Effector CD8-positive, alpha-beta T cell (primary cell): ENCODE results near the gene CERS2.
A peak's percentile ranks its signal among the peaks of the same experiment; 100 is the strongest.
"Not testable (repeated sequence)": the region's sequence is repeated elsewhere in the genome, so short reads cannot be mapped to it uniquely, and the experiment has no call there.

Source experiments
- DNase-seq: peaks from one replicate; lab custom pipeline; 2025; lab: John Stamatoyannopoulos, UW

Gene CERS2

DNA sequence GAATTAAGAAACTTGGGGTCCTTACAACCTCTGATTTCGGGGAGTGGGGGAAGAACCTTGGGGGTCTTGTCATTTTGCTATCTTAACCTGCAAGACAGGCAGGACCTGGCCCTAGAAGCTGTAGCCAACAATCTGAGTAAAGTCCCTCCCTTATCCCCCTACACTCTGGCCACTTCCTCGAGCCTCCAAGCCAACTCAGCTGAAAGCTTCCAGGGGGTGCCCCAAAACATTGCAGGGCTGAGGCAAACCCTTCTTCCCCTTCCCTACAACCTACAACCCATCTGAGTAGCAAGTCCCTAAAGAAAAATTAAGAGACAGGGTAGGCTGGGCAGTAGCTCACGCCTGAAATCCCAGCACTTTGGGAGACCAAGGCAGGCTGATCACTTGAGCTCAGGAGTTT is 5.0 kb downstream of the CERS2 start:
- DNase-seq, result no peak

DNA sequence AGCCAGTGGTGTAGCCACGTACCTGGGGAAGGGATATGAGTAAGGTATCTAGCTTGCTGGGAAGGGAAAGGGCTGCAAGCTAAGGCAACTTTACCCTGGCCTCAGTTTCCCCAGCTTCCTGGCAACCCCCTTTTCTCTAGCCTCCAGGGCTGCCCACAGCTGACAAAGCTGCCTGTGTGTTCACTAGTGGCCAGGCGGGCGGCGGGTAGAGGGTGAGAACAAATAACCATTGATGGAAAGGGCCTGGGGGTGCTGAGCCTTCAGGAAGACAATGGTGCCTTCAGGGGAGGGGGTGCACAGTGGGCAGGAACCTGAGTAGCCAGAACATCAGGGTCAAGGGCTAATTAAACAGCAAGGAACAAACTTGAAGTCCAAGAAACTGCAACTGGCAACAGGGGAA is 6.1 kb downstream of the CERS2 start:
- DNase-seq, result no peak

GRCh38 chr1:150967936-150968335 is 6.7 kb downstream of the CERS2 start:
- no peak for DNase-seq

DNA sequence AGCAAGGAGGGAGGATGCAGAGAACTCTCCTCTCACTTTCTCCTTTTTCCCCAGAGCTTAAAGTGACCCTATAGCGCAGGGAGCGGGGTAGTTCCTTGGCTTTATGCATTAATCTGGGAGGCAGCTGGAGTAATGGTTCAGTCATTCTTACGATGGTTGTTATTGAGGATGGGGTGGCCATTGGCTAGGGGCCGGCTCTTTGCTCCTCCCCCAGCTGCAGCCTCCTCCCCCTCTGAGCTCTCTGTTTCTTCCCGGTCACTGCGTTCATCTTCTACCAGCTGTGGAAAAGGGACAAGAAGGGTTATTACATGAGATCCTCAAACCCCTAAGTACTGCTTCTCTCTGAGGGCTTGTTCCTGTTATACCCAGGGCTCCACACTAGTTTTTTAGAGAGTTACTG is 8.6 kb downstream of the CERS2 start:
- DNase-seq, result no peak

- DNase-seq, result no peak
Measured at GRCh38 chr1:150965605-150966004, 9.0 kb downstream of the CERS2 start.

GRCh38 chr1:150964164-150964489 is 10.5 kb downstream of the CERS2 start:
- no peak for DNase-seq

DNA sequence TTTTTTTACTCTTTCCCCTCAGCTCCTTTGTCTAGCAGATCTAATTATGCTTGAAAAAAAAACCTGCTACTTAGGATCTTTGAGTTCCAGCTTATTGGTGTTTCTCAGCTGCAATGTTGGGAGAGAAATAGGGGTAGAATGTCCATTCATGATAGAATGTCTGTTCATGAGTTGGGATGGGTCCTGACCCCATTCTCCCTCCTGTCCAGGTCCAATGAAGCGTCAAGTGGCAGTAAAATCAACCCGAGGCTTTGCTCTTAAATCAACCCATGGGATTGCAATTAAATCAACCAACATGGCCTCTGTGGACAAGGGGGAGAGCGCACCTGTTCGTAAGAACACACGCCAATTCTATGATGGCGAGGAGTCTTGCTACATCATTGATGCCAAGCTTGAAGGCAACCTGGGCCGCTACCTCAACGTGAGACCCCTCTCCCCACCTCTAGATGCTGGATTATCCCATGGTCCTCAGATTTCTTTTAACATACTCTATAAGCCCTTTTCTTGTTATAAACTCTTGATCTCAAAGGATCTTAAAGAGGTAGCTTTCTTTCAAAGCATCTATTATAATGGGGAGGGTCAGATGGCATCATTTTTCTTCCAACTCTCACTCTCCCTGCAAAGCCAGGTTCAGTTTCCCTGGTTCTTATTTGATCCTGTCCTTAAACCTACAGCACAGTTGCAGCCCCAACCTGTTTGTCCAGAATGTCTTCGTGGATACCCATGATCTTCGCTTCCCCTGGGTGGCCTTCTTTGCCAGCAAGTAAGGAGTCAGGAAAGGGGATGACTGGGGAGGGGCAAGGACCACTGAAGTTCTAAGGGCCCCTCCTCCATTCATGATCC is 11.1 kb downstream of the CERS2 start:
- no peak for DNase-seq

DNA sequence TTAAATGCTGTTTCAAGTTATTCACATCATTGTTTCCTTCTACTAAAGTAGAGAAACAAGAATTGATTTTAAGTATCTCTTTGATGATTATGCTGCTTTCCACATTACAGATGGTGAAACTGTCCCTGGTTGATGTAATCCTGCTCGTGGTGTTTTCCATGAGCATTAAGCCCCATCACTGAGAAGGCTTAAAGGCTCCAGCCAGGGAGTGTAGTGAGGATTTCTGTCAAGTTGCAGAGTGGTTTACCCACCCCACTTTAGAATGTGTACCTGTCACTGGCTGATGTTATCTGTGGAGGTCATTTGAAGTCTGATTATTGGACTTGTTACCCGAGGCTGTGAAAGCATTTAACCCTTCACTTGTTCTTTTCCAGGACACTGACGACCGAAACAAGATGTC is 12.9 kb downstream of the CERS2 start:
- no peak for DNase-seq

DNA sequence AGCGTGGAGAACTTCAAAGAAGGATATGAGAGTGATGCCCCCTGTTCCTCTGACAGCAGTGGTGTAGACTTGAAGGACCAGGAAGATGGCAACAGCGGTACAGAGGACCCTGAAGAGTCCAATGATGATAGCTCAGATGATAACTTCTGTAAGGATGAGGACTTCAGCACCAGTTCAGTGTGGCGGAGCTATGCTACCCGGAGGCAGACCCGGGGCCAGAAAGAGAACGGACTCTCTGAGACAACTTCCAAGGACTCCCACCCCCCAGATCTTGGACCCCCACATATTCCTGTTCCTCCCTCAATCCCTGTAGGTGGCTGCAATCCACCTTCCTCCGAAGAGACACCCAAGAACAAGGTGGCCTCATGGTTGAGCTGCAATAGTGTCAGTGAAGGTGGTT is 14.0 kb downstream of the CERS2 start:
- no peak for DNase-seq

DNA sequence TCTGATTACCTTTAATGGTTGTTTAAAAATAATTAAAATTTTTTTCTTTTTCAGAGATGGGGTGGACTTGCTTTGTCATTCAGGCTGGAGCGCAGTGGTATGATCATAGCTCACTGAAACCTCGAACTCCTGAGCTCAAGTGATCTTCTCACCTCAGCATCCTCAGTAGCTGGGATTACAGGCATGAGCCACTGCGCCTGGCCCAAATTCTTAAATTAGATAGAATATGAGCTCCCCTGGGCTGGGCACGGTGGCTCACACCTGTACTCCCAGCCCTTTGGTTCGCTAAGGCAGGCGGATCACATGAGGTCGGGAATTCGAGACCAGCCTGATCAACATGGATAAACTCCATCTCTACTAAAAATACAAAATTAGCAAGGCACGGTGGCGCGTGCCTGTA is 17.0 kb downstream of the CERS2 start:
- no peak for DNase-seq

- no peak for DNase-seq
Measured at GRCh38 chr1:150955280-150955679, 19.4 kb downstream of the CERS2 start.

GRCh38 chr1:150954708-150955107 is 19.9 kb downstream of the CERS2 start:
- DNase-seq, result no peak

DNA sequence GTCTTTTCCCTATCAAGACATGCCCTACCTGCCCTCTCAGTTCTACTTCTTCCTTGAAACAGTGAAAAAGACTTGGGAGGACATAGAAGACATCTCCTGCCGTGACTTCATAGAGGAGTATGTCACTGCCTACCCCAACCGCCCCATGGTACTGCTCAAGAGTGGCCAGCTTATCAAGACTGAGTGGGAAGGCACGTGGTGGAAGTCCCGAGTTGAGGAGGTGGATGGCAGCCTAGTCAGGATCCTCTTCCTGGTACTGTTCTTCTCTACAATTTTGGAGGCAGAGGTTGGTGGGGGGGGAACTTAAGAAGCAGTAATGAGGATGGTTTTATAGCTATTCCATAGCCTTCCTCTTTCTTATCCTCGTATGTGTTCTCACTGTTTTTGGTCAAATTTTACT is 29.8 kb downstream of the CERS2 start:
- no peak for DNase-seq

DNA sequence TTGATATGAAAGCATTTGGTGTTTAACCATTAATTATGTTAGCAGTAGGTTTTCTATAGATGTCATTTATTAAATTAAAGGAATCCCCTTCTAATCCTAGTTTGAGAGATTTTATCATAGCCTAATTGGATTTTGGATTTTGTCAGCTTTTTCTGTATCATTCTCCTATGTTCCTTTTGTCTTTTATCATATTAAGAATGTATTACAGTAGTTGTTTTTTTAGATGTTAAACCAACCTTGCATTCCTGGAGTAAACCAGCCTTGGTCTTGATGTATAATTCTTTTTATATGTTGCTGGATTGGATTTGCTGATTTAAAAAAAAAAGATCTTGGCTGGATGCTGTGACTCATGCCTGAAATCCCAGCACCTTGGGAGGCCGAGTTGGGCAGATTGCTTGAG is 42.9 kb downstream of the CERS2 start:
- DNase-seq, result no peak

DNA sequence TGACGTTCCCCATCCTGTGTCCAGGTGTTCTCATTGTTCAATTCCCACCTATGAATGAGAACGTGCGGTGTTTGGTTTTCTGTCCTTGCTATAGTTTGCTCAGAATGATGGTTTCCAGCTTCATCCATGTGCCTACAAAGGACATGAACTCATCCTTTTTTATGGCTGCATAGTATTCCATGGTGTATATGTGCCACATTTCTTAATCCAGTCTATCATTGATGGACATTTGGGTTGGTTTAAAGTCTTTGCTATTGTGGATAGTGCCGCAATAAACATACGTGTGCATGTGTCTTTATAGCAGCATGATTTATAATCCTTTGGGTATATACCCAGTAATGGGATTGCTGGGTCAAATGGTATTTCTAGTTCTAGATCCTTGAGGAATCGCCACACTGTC is 45.9 kb downstream of the CERS2 start:
- not testable (repeated sequence) for DNase-seq

- DNase-seq, result no peak
Measured at GRCh38 chr1:150928286-150928685, 46.3 kb downstream of the CERS2 start.

DNA sequence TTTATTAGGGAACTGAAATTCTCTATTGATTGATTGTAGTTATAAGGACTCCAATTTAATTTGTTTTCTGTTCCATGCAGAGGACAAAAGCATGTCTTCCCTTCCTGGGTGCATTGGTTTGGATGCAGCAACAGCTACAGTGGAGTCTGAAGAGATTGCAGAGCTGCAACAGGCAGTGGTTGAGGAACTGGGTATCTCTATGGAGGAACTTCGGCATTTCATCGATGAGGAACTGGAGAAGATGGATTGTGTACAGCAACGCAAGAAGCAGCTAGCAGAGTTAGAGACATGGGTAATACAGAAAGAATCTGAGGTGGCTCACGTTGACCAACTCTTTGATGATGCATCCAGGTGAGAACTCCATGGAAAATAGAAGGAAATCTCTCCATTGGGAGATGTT is 47.0 kb downstream of the CERS2 start:
- DNase-seq, result no peak

DNA sequence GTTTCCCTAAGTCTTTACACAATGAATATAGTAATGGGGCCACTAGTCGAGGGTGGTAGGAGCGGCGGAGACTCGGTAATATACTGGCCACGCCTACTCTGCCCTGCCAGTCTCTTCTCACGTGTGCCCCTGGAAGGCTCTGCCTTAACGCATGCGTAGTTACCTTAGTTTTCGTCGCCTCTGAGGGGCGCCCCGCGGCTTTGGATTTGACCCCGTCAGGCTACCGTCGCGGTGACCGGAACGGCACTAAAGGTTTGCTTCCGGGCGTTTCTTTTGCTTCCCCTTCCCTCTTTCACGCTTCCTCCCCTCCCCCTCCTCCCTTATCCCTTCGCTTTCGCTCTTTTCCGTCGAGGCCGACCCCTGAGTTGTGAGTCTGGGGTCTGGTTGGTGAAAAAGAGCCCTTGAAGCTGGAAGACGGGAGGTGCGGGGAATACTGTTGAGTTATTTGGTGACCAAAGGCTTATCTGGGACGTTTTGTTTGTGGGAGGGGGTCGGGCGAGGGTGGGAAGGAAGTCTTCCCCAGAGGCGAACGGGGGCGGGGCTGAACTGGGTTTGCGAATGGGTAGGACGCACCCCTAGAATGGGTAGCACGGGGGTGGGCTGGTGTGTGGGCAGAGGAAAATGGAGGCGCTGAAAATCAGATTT is 48.4 kb downstream of the CERS2 start, which contains the start of gene SETDB1:
TSS of gene SETDB1 (plus strand) at position 267 of the 645 bp plus-strand sequence. CDS start 1,352 bp downstream, outside the sequence.
- peak; percentile 84 for DNase-seq

- DNase-seq, result no peak
Measured at GRCh38 chr1:150925080-150925479, 49.6 kb downstream of the CERS2 start.

- DNase-seq, result peak; percentile 39
Measured at GRCh38 chr1:150922519-150922975, 52.1 kb downstream of the CERS2 start.

GRCh38 chr1:150917387-150917786 is 57.2 kb downstream of the CERS2 start:
- no peak for DNase-seq
